ENCODE results near the gene UPK3BL1.
"Not testable (repeated sequence)": the region's sequence is repeated elsewhere in the genome, so short reads cannot be mapped to it uniquely, and the experiment has no call there.

DNA sequence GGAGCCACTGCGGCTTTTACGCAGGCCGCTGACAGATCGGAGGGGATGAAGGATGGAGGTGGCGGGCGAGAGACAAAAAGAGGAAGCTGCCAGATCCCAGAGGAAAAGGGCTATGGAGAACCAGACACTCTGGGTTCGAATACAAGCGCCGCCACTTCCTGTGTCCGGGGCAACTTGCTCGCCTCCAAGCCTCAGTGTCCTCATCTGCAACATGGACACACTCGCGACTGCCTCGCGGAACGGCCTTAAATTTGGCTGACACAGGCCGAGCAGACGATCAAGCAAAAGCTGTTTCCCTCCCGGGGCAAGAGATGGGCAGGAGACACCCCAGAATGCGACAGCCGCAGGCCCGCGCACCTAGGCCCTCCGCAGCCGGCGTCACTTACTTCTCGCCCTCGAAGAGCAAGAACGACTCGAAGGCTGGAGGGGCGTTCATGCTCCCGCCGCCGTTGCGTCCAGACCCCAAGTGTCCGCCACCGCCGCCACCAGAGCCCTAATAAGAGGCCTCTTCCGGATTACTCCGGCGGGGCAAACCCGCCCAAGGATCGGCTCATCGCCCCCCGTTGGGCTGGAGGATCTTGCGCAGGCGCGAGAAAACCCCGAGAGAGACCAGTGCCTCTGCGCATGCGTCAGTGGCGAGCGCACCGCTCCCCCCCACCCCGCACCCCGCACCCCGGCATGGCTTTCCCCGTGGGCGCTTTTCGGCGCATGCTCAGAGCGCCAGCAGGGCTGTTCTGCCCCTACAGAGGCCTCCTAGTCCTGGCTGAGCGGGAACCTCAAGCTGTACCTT is 28.8 kb upstream of the UPK3BL1 start, which contains the start of gene POLR2J2:
- TF ChIP-seq, protein P1, sequence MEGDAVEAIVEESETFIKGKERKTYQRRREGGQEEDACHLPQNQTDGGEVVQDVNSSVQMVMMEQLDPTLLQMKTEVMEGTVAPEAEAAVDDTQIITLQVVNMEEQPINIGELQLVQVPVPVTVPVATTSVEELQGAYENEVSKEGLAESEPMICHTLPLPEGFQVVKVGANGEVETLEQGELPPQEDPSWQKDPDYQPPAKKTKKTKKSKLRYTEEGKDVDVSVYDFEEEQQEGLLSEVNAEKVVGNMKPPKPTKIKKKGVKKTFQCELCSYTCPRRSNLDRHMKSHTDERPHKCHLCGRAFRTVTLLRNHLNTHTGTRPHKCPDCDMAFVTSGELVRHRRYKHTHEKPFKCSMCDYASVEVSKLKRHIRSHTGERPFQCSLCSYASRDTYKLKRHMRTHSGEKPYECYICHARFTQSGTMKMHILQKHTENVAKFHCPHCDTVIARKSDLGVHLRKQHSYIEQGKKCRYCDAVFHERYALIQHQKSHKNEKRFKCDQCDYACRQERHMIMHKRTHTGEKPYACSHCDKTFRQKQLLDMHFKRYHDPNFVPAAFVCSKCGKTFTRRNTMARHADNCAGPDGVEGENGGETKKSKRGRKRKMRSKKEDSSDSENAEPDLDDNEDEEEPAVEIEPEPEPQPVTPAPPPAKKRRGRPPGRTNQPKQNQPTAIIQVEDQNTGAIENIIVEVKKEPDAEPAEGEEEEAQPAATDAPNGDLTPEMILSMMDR (IDR thresholded peaks at IDR 0.05): not testable (repeated sequence)
- peak in 2 of 3 donors; percentile 15 to 47 for TF ChIP-seq POLR2A (IDR thresholded peaks at IDR 0.05)

Measured in body of pancreas (tissue), 4 donors.